Loucy (cell line): ENCODE results near the gene CERK.

Experiments used
- CTCF ChIP-seq: fragments of 200-600 bp; sonication (generic); conservative IDR thresholded peaks from 2 replicates; pipeline ENCODE4 v1.5.1; 2014; ENCODE audit warnings: mild to moderate bottlenecking, antibody characterized with exemption, low read length
- EZH2phosphoT487 ChIP-seq: fragments of 200-600 bp; IDR thresholded peaks from 2 replicates; pipeline ENCODE4 v1.6.1; 2018; ENCODE audit warnings: antibody characterized with exemption, mild to moderate bottlenecking, moderate library complexity, borderline replicate concordance

- no peak for TF ChIP-seq CTCF
- no peak for TF ChIP-seq EZH2phosphoT487
Observed at GRCh38 chr22:46699091-46699490, 39.0 kb downstream of the CERK start.
